ENCODE data around the gene DPYSL4. TPM values are rescaled to one million over a fixed set of nuclear protein-coding genes. Genes with fewer than 3 reads are reported as not detected.

The DPYSL4 gene
- total and polyA plus RNA-seq, 2 of the 13 experiments (the other 11 are each of a cell fraction or from before 2014, with no cell fraction given), result 0.84 to 1.2 TPM

DNA sequence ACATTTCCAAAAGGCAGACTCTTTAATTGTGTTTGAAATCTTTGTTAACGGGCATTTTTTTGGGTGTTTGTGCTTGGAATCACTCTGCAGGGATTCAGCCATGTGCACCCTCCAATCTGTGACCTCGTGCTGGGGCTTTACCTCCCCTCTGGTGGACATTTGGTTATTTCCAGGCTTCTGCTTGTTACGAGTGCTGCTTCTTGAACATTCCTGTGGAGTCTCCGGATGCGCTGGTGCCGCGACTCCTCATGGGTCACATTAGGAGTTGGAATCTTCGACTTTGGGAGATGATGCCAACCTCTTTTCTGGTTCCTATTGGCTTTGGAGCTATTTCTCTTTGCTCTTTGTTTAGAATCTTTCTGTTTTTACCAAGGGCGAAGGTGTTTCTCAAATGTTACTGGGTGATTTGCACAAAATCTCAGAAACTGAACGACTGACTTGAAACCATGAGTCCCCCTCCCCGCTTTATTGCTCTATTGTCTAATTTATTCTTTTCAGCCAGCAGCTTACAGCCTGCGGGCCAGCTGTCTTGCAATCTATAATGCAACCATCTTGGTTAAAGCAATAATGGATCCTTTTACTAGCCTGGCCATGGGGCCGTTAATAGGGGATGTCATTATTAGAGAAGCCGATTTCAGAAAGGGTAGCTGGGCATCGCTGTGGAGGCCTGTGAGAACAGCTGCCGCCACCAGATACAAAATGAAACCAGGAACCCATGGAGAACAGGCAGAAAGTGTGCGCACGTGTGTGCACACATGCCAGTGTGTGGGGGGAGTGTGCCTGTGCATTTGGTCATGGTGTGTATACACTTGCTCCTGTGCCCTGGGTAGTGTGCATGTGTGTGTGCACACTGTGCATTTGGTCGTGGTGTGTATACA, 9.9 kb upstream of the DPYSL4 start (continued):
- TF ChIP-seq, protein P1, sequence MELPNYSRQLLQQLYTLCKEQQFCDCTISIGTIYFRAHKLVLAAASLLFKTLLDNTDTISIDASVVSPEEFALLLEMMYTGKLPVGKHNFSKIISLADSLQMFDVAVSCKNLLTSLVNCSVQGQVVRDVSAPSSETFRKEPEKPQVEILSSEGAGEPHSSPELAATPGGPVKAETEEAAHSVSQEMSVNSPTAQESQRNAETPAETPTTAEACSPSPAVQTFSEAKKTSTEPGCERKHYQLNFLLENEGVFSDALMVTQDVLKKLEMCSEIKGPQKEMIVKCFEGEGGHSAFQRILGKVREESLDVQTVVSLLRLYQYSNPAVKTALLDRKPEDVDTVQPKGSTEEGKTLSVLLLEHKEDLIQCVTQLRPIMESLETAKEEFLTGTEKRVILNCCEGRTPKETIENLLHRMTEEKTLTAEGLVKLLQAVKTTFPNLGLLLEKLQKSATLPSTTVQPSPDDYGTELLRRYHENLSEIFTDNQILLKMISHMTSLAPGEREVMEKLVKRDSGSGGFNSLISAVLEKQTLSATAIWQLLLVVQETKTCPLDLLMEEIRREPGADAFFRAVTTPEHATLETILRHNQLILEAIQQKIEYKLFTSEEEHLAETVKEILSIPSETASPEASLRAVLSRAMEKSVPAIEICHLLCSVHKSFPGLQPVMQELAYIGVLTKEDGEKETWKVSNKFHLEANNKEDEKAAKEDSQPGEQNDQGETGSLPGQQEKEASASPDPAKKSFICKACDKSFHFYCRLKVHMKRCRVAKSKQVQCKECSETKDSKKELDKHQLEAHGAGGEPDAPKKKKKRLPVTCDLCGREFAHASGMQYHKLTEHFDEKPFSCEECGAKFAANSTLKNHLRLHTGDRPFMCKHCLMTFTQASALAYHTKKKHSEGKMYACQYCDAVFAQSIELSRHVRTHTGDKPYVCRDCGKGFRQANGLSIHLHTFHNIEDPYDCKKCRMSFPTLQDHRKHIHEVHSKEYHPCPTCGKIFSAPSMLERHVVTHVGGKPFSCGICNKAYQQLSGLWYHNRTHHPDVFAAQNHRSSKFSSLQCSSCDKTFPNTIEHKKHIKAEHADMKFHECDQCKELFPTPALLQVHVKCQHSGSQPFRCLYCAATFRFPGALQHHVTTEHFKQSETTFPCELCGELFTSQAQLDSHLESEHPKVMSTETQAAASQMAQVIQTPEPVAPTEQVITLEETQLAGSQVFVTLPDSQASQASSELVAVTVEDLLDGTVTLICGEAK (IDR thresholded peaks at IDR 0.05), result no peak
- TF ChIP-seq, protein P1 (CRISPR knock-in tag; IDR thresholded peaks at IDR 0.05), result no peak
